ENCODE measurements around the gene ENPP1.

The ENPP1 gene

DNA sequence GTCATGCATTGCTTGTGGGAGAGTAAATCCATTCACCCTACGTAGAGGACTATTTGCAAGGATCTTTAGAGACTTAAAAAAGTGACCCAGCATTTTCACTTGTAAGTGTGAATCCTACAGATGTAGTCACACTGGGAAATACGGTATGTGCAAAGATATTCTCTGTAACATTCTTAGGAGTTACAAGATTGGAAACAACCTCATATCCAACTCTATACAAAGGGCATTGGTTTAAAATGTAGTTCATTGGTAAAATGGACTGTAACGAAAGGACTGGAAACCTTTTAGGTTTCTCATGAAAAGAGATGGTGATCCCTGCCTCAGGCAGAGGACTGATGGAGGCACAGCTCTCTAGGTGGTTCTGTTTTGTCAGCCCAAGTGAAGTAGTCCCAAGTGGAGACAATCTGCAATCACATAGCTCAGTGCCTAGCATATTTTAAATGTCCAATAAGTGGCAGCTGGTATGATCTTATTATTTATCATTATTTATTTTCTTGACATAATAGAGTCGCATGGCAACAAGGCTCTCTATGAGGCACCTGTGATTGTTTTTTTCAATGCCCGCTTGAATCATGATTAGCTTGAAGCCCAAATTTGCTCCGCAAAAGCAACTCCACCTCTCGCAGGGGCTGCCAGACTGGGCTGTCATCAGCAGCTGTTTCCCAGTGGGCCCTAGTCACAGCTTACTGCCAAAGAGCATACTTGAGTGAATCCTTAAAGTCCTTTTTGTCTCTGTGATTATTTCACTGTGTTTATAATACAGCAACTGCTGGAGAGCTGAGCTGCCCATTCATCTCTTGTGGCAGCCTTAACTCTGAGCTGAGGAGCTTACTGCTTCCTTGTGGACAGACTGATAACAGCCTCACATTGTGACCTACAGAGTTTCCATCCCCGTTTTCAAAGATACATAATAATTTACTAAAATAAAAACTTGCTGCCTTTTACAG, 19.8 kb upstream of the ENPP1 start:
- DNase-seq: no peak

DNA sequence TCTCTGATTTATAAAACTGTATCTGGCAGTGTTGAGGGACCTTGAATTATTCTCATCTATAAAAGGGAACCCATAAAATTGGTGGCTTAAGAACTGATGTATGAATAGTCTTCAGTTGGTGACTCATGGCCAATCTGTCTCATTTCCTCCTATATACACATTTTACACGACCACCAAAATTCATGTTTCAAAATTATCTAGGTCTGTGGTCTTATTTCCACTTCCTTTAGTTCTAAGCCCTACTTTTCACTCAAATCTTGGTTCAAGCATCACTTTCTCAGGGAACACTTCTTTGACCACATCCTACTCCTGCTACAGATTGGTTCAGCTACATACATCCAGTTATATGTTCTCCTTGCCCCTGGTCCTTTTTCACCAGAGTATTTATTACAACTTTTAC, 18.6 kb upstream of the ENPP1 start:
- DNase-seq: no peak

DNA sequence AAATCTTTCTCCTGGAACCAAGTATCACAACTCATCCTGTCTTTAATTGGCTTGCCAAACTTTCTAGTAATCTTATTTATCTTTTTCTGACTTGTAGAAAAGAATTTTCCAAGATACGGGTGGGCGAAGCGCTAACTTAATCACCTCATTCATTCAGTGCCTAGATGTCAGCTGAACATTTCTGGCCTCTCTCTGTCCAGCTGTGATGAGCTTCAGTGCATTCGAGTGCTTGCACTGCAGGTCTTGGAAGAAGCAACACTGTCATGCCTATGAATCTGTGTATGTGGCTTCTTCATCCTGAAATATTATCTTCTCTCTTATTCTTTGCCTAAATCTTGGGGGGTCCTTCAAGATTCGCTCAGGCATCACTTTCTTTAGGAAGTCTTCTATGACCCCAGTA, 16.3 kb upstream of the ENPP1 start:
- no peak for DNase-seq

DNA sequence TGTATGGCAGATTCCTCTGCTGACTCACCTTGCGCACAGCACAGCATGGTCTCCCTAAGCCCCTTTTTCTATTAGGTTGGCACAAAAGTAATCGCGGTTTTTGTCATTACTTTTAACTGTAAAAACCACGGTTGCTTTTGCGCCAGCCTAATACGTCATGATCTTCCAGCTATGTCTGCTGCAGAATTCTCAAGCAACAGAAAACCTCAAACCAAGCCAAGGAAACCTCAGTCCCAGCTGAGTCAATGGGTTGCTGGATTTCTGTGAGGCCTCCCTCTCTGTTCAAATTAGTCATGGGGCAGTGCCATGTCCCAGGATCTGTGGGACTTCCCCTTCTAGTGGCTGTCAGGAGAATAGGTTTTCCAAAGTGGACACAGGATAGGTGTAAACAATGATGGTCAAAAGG, 15.7 kb upstream of the ENPP1 start:
- DNase-seq: no peak

DNA sequence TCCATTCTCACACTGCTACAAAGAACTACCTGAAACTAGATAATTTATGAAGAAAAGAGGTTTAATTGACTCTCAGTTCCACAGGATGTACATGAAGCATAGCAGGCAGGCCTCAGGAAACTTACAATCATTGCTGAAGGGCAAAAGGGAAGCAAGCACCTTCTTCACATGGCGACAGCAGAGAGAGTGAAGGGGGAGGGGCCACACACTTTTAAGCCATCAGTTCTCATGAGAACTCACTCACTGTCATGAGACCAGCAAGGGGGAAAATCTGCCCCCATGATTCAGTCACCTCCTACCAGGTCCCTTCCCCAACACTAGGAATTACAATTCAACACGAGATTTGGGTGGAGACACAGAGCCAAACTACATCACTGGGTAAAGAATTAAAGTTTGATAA, 12.5 kb upstream of the ENPP1 start:
- no peak for DNase-seq

DNA sequence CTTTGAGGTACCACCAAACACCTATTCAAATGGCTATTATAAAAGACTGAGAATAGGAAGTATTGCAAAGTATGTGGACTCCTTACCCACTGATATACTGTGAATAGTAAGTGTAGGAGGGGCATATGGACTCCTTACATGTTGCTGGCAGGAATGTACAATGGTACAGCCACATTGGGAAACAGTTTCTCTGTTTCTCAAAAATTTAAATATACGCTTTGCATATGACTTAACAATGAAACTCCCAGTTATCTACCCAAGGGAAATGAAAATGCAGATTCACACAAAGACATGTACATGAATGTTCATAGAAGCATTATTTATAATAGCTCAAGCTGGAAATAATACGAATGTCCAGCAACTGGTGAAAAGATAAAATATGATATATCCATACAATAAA, 5.5 kb upstream of the ENPP1 start:
- no peak for DNase-seq

DNA sequence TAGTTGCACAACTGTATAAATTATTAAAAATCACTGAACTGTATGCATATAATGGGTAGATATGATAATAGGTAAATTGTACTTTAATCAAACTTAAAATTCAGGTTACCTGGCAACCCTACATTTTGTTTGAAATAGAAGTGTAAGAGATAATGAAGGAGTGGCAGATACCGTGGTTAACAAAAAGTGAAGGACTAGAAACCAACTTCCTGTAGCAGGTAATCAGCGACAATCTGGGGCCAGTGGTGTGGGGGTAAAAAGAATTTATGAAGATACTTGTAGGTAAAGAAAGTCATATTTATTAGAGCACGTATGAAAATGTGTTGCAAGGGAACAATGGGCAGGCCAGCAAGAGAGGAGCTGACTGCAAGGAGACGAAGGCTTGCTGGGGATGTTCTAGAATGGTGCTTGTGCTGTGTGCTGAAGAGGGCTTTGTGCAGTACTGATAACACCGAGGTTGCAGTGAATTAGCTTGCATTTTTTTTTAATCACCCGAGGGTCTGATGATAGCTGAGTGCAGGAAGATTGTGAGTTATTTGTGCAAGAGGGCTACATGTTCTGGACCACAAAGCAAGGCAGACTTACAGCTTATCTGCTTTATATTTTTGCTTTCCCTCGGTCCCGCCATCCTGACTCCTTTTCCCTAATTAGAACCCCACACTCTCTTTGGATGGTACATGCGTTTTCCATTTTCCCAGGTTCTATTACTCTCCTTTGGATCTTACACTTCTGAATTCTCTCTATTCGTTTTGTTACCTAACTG, 4.6 kb upstream of the ENPP1 start:
- no peak for DNase-seq

DNA sequence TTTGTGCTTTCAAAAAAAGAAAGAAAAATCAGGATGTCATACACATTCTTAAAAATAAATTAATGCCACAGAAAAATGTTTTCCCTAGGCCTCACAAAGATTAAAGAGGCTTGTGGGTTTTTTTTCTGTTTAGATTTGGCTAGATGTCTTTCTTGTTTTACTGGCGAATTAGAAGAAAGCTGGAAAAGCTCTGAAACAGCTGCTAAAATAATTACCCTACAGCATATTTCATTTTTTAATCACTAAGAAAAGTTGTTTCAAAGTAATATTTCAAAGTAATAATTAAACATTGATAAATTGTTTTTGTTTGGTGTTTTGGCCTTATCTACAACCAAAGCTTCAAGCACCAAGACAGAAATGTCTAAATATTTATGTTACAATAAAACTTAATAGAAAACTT, 3.7 kb upstream of the ENPP1 start:
- no peak for DNase-seq

DNA sequence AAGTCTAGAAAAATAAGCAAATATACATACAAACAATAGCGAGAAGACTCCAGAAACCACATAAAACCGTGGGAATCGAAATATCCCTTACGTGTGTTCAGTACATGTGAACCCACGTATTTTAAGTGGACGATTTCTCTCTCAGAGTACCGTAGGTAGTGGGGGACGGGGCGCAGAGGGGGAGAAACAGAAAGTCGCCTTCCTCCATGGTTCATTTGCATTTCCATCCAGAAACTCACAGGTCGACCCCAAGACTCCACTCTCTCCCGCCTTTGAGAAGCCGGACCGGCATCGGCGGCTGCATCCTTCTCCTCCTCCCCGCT, 538 bp upstream of the ENPP1 start:
- DNase-seq: no peak

DNA sequence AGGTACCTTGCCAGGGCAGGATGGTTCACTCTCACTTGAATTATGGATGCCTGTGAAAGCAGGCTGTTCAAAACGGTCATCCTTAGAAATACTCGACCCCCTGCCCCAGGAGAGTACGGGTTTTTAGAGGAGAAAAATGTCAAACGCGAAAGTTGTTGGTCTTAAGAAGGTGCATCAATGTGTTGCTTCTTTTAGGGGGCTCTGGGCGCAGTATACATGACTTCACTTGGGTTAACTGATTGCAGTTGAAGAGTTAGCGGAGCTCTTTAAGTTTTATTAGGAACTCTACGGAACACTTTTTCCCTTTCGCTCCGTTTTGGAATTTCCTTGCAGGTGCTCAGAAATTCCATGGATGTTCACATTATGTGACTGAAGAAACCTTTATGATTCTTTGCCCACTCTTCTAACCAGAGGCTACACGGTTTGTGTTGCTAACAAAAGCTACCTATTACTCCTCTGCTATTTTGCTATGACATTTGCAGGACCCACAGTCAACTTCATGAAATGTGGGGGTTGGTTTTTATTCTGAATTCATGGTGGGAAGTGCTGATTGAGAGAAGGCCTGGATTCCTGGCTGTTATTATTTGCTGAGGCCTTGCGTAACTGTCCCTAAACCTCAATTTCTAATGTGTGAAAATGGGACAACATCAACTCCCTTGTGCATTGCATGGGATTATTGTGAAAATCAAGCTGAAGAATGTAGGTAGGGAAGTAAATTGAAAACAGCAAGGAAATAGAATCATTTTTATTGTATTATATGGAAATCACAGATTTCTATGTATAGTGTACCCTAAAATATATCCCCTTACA, 845 bp downstream of the ENPP1 start:
- no peak for DNase-seq

DNA sequence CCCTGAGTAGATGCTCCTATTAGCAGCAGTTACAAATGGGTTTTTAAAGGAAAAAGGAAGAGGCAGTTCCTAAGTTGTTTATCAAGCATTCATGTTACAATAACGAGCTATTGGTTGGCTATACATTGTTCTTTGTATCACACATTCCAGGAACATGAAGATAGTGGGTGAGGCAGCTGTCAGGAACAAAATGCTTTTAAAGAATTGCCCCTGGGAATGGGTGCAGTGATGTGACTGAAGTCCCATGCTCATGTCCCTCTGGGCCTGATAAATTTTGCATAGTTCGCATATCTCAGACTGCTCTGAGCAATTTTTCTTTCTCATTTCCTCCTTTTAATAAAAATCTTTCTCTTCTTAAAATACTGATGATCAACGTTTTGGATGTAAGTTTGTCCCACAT, 3.7 kb downstream of the ENPP1 start:
- DNase-seq: no peak

DNA sequence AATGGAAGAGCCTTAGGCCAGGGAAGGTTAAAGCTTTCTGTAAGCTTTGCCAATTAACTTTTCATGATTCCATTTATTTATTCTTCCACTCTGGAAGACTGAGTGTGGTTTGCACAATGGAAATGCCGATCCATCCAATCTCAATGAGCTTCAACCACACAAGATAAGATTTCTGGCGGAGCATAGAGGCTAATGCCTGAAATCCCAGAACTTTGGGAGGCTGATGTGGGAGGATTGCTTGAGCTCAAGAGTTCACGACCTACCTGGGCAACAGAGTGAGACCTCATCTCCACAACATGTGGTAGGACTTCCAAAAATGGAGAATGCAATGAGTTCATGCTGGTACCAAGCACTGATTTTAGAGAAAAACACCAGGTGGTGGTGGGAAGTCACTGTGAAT, 6.2 kb downstream of the ENPP1 start:
- DNase-seq: no peak

DNA sequence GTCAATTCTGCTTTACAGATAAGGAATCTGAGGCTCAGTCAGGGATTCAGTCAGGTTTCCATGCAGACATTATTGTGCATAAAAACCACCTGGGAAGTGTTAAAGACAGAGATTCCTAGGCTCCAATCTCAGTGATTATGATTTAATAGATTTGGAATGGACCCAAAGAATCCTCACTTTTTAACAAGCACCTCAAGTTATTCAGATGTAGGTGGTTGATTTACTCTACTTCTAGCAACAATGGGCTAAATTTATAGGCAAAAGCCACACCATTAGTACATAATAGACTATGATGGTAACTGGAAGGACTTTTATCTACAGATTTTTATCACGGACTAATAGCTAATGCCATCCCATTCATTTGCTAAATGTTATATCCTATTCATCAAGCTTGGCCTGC, 9.0 kb downstream of the ENPP1 start:
- no peak for DNase-seq

DNA sequence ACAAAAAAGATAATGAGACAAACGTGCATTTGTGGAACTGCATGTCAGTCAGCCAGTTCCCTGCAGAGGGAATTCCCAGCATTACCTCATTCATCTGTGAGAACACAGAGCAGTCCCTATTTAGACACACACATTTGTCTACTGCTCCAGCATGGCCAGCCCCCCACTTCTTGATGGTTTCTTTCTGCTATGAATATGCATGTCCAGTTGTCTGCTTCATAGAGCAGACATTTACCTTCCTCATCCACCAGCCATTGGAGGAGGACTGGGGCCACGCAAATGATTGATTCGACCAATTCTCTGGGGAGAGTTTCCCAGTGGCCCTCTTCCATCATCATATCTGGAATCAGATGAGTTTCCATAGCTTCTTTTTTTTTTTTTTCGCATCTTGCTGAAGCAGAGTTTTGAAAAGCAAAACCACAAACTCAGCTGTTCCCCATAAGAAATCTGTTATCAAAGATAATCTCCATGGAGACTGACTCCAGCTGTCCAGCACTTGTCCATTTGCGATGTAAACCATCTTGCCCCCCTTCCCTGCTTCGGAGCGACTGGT, 11.8 kb downstream of the ENPP1 start:
- DNase-seq: no peak

DNA sequence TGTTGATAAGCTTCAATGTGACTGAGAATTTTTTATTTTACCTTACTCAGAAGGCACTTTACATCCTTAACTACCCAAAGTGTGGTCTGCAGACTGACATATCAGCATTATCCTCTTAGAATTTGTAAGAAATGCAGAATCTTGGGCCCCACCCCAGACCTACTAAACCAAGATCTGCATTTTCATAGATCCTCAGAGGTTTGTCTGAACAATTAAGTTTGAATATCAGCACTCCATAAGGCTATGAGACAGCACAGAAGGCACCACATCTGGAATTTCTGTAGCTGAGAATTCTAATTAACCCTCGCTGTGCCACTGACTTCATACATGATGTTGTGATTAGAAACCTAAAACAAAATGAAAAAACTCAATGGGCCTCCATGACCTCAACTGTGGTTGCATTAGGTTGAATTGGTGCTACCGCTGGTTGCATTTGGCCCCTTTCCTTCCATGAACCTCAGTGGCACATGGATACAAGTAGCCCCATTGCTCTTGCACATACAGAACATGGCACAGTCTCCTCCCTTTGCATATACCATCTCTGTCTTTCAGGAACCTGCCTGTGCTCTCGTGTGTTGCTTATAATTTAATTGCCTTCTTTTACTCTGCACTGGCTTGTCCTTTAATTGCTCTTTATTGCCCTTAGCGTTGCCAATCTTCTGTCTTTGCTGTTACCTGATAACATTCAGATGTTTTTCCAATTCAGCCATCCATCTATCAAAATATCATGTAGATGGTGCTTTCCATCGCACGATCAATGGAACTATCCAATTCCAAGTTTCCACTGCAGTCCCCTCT, 13.4 kb downstream of the ENPP1 start:
- DNase-seq: no peak

DNA sequence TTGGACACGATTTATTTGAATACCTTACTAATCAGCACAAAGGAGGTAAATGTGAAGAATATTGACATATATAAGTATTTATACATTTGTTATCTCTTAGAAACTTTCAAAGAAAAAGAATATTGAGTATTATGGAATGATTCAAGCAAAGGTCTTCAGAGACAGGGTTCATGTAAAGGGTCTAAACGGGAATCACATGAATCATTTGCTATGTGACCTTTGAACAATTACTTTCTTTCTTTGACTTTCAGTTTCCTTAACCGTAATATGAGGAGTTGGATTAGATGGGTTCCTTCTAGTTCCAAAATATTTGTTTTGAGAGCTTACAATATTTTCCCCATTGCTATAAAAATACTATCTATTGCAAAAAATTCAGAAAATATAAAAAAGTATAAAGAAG, 14.3 kb downstream of the ENPP1 start:
- no peak for DNase-seq

DNA sequence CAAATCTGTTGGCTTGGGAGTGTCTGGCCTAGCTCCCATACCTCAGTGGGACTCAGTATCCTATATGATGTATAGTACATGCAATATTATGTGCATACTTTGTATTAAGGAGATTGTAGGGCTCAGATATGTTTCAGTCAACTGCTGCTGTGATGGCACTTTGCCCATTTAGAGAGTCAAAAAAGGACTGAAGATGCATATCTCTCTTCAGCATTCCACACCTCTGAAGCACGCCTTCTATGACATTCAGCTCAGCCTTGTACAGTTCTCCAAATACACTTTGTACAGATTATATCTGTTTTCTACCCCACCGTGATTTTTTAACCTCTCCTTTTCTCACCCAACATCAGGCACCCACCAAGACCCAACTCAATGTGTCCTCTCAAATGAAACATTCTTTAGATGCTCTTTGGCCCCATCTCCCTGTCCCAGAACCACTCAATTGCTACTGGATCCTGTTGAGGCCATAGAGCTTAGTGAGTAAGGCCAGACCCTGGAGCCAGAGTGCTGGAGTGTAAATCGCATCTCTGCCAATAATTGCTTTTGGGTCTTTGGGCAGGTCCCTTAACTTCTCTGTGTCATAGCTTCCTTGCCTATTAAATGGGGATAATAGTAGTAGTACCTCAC, 15.6 kb downstream of the ENPP1 start:
- no peak for DNase-seq

DNA sequence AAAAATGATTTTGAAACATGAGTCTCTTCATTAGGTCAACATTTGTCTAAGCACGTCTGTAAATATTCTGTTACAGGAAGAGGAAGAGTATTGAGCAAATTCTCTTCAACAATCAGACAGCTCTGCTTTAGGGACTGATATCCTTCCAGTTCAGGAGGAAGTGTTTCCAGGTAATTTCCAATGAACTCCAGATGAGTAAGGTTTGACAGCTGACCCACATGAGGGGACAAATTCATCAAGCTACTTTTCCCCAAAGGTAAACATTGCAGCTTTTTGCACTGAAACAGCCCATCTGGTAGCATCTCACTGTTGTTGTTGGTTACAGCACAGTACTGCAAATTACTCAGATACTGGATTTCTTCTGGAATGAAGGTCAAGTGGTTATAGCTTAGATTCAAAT, 18.1 kb downstream of the ENPP1 start:
- no peak for DNase-seq

DNA sequence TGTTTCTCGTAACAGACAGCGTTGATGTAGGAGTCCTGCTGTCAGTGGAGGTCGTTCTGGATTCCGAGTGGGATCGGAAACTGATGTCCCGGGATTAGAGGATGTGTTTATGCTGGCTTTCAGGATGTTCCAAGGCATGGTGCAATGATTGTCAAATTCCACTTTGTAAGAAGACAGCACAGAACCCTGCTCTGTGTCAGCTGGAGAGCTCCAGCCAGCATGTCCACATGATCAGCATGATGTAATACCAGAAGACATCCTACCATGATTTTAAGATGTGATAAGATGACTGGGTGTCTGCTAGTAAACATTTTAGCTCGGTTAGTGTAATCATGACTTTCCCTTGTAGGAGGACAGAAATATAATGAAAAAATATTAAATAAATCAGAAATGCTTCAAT, 20.3 kb downstream of the ENPP1 start:
- no peak for DNase-seq

DNA sequence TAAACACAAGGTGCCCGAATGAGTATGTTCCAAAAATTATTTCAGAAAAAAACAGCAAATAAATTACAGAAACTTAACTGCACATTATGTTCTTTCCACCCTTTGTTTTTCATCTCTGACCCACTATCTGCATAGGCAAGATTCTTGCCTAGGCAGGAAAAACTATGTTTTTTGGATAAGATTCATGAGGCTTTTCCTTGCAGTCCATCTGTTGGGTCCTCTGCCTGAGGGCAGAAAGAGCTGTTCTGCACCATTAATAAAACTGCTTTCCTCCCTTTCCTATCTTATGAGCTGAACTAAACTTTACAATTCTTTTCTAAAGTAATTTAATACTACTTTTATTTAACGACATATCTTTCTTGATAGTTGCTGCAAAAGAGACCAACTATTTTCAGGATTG, 21.1 kb downstream of the ENPP1 start:
- no peak for DNase-seq

DNA sequence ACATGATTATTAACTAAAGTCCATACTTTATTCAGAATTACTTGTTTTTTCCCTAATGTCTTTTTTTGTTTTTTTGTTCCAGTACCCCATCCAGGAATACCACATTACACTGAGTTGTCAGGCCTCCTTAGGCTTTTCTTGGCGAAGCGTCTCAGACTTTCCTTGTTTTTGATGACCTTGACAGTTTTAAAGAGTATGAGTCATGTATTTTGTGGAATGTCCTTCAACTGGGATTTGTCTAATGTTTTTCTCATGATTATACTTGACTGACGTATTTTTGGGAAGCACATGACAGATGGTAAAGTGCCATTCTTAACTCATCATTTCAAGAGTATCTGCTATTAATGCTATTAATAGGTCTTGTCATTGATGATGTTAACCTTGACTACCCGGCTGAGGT, 23.6 kb downstream of the ENPP1 start:
- DNase-seq: no peak

DNA sequence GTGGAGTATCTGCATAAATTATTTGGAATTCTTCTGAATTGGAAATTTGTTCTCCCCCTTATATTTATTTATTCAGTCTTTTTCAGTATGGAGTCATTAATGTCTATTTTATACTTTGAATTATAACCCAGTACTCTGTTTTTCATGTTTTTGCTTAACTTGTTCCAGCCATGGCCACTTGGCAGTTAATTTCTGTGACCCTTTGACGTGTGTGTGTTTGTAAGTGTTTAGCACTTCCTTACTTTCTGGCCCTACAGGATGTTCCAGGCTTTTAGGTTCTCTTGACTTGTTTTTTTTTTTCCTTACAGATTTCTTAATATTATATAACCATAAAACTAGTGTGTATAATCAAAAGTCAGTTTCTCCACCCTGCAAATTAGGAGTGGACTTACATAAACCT, 24.1 kb downstream of the ENPP1 start:
- DNase-seq: no peak

Measured in activated CD8-positive, alpha-beta memory T cell treated with anti-CD3 and anti-CD28 coated beads for 24 hours (primary cell).